DOHH2 (cell line): ENCODE data around the gene ZNF43.

Experiments
- H3F3A ChIP-seq: fragments of 200-600 bp; sonication (generic), shearing (Covaris generic); 2 replicates; pipeline ENCODE4 v1.6.0; 2016; ENCODE audit warnings: antibody characterized with exemption, mild to moderate bottlenecking; ENCODE audit not compliant: control insufficient read depth, insufficient read depth
- H3K27ac ChIP-seq: fragments of 200-600 bp; sonication (generic); 2 replicates; pipeline ENCODE4 v1.5.1; 2014; ENCODE audit warnings: low read depth, mild to moderate bottlenecking, low read length, moderate library complexity
- H3K27me3 ChIP-seq: fragments of 200-600 bp; sonication (generic); 2 replicates; pipeline ENCODE4 v1.6.1; 2014; ENCODE audit warnings: mild to moderate bottlenecking, low read length, mixed read lengths; ENCODE audit not compliant: control insufficient read depth
- H3K36me3 ChIP-seq: fragments of 200-600 bp; sonication (generic); 2 replicates; pipeline ENCODE4 v1.6.1; 2014; ENCODE audit warnings: mild to moderate bottlenecking, low read length, moderate library complexity, mixed read lengths; ENCODE audit not compliant: control insufficient read depth
- H3K4me1 ChIP-seq: fragments of 200-600 bp; sonication (generic); 2 replicates; pipeline ENCODE4 v1.6.1; 2014; ENCODE audit warnings: mild to moderate bottlenecking, low read length, mixed read lengths; ENCODE audit not compliant: control insufficient read depth
- H3K4me2 ChIP-seq: fragments of 200-600 bp; sonication (generic); 2 replicates; pipeline ENCODE4 v1.6.0; 2014; ENCODE audit warnings: mild to moderate bottlenecking, low read length, moderate library complexity
- H3K4me3 ChIP-seq: fragments of 200-600 bp; sonication (generic); 2 replicates; pipeline ENCODE4 v1.5.1; 2014; ENCODE audit warnings: mild to moderate bottlenecking, low read length, mixed read lengths
- H3K79me2 ChIP-seq: fragments of 200-600 bp; sonication (generic); 2 replicates; pipeline ENCODE4 v1.6.1; 2014; ENCODE audit warnings: mild to moderate bottlenecking, low read length, mixed read lengths; ENCODE audit not compliant: control insufficient read depth
- H3K9me2 ChIP-seq: fragments of 200-600 bp; sonication (generic); replicated peaks from 2 replicates; pipeline ENCODE4 v1.6.1; 2014; ENCODE audit warnings: mild to moderate bottlenecking, low read length, mixed read lengths; ENCODE audit not compliant: control insufficient read depth
- H3K9me3 ChIP-seq: fragments of 200-600 bp; sonication (generic); 2 replicates; pipeline ENCODE4 v1.6.1; 2014; ENCODE audit warnings: antibody characterized with exemption, low read length, mixed read lengths; ENCODE audit not compliant: control insufficient read depth, insufficient read depth
- H4K20me1 ChIP-seq: fragments of 200-600 bp; sonication (generic); 2 replicates; pipeline ENCODE4 v1.6.0; 2014; ENCODE audit warnings: low read depth, mild to moderate bottlenecking, antibody characterized with exemption, low read length, moderate library complexity; ENCODE audit not compliant: control insufficient read depth, insufficient read depth
- CTCF ChIP-seq: fragments of 200-600 bp; sonication (generic); IDR thresholded peaks from one replicate; pipeline ENCODE4 v1.5.1; 2014; ENCODE audit warnings: antibody characterized with exemption, mild to moderate bottlenecking, low read depth, low read length; ENCODE audit not compliant: poor library complexity, severe bottlenecking
- EZH2phosphoT487 ChIP-seq: fragments of 200-600 bp; sonication (generic); IDR thresholded peaks from 2 replicates; pipeline ENCODE4 v1.6.1; 2017; ENCODE audit warnings: borderline replicate concordance, mild to moderate bottlenecking, antibody characterized with exemption, low read length, moderate library complexity, mixed read lengths

Gene ZNF43

DNA sequence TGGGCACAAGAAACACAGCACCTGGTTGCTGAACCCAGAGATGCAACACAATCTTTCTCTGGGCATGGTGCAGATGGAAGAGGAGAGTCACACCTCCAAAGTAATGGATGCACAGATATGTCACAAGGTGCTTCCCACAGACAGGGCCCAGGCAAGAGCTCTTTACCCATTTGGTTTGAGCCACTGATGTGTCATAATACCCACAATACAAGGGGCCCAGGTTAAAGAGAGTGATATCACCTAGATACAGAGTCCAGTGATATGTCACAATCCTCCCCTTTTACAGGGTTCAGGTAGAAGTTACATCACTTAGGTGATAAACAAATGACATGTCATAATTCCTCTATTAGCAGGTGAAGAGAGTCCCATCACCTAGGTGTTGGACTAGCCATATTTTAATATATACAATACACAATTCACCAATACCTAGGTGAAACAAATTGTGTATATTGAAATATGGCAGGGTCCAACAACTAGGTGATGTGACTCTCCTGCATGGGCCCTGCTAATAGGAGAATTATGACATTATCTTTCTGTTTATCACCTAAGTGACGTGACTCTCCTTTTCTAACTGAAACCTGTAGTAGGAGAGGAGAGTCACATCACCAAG, 5.6 kb upstream of the ZNF43 start:
- no peaks in the 10 kb centered on the region for H3K79me2 ChIP-seq
- no peaks in the 10 kb centered on the region for H4K20me1 ChIP-seq
- H3K27ac ChIP-seq, result no peak overlapping the region
- no peaks in the 10 kb centered on the region for H3K9me2 ChIP-seq
- no peak overlapping the region for H3K4me3 ChIP-seq
- peaks cover 47% of the 10 kb centered on the region for H3K36me3 ChIP-seq
- no peaks in the 10 kb centered on the region for H3K27me3 ChIP-seq
- TF ChIP-seq CTCF, result no peak
- TF ChIP-seq EZH2phosphoT487, result no peak
- peaks cover 3% of the 10 kb centered on the region; the same call in 1 of the 2 replicates for H3K9me3 ChIP-seq
- no peak overlapping the region for H3K4me2 ChIP-seq
- peaks cover 2% of the 10 kb centered on the region for H3K4me1 ChIP-seq
- H3F3A ChIP-seq, result peaks cover 2% of the 10 kb centered on the region; the same call in 1 of the 2 replicates

- Histone ChIP-seq H3K79me2 (no peaks in the 10 kb centered on the region), H3K4me1 (peaks cover 7% of the 10 kb centered on the region), H3K27ac (no peak overlapping the region), H3K9me2 (no peaks in the 10 kb centered on the region), H3K4me3 (no peak overlapping the region), H4K20me1 (no peaks in the 10 kb centered on the region), H3K27me3 (no peaks in the 10 kb centered on the region), H3K4me2 (no peak overlapping the region), H3F3A (peaks cover 5% of the 10 kb centered on the region; the same call in 1 of the 2 replicates), H3K36me3 (peaks cover 49% of the 10 kb centered on the region), H3K9me3 (peaks cover 3% of the 10 kb centered on the region; the same call in 1 of the 2 replicates)
- TF ChIP-seq CTCF (no peak), EZH2phosphoT487 (no peak)
Measured at GRCh38 chr19:21841081-21841480, 5.1 kb upstream of the ZNF43 start.

- Histone ChIP-seq H3K36me3 (peaks cover 46% of the 10 kb centered on the region), H3F3A (peaks cover 5% of the 10 kb centered on the region; the same call in 1 of the 2 replicates), H3K79me2 (peaks cover 8% of the 10 kb centered on the region), H3K9me2 (no peaks in the 10 kb centered on the region), H3K9me3 (peaks cover 3% of the 10 kb centered on the region; the same call in 1 of the 2 replicates), H3K27ac (no peak overlapping the region), H3K4me2 (no peak overlapping the region), H3K27me3 (no peaks in the 10 kb centered on the region), H3K4me1 (peaks cover 10% of the 10 kb centered on the region), H3K4me3 (no peak overlapping the region), H4K20me1 (no peaks in the 10 kb centered on the region)
- TF ChIP-seq CTCF, result no peak
- no peak for TF ChIP-seq EZH2phosphoT487
Measured at GRCh38 chr19:21839976-21840375, 4.0 kb upstream of the ZNF43 start.
